ENCODE results near the gene MAML2. TPM values are rescaled to one million over a fixed set of nuclear protein-coding genes. Genes with fewer than 3 reads are reported as not detected.
A peak's percentile ranks its signal among the peaks of the same experiment; 100 is the strongest.

Gene MAML2
- total RNA-seq, 1 donor: 20.1 TPM

GRCh38 chr11:96358321-96358720 is 15.3 kb upstream of the MAML2 start:
- no peak for DNase-seq (ENCODE audit: low read depth)
- no peak for TF ChIP-seq CTCF (IDR thresholded peaks at IDR 0.05; ENCODE audit: insufficient read depth, low read length)
- H3K4me3 ChIP-seq (ENCODE audit: low read depth, low read length): no peak overlapping the region

GRCh38 chr11:96357794-96358193 is 14.8 kb upstream of the MAML2 start:
- DNase-seq (ENCODE audit: low read depth): no peak
- H3K4me3 ChIP-seq (ENCODE audit: low read depth, low read length): no peak overlapping the region
- TF ChIP-seq CTCF (IDR thresholded peaks at IDR 0.05; ENCODE audit: insufficient read depth, low read length): no peak

- TF ChIP-seq CTCF (IDR thresholded peaks at IDR 0.05; ENCODE audit: insufficient read depth, low read length): no peak
- H3K4me3 ChIP-seq (ENCODE audit: low read depth, low read length): no peak overlapping the region
- DNase-seq (ENCODE audit: low read depth): no peak
Measured at GRCh38 chr11:96356848-96357247, 13.9 kb upstream of the MAML2 start.

- no peak for TF ChIP-seq CTCF (IDR thresholded peaks at IDR 0.05; ENCODE audit: insufficient read depth, low read length)
- DNase-seq (ENCODE audit: low read depth): no peak
- H3K4me3 ChIP-seq (ENCODE audit: low read depth, low read length): peak overlapping the region; percentile 74
Measured at GRCh38 chr11:96342014-96342960, 708 bp downstream of the MAML2 start.

GRCh38 chr11:96341211-96342013 is 1.6 kb downstream of the MAML2 start:
- peak; percentile 63 for DNase-seq (ENCODE audit: low read depth)
- TF ChIP-seq CTCF (IDR thresholded peaks at IDR 0.05; ENCODE audit: insufficient read depth, low read length): peak; percentile 70
- peak overlapping the region; percentile 74 for H3K4me3 ChIP-seq (ENCODE audit: low read depth, low read length)

GRCh38 chr11:96340555-96340885 is 2.5 kb downstream of the MAML2 start:
- peak overlapping the region; percentile 74 for H3K4me3 ChIP-seq (ENCODE audit: low read depth, low read length)
- peak; percentile 10 for TF ChIP-seq CTCF (IDR thresholded peaks at IDR 0.05; ENCODE audit: insufficient read depth, low read length)
- DNase-seq (ENCODE audit: low read depth): peak; percentile 69

All from fibroblast of the aortic adventitia (primary cell).